Gastrocnemius medialis (tissue), 4 donors: Measurements from ENCODE around the gene CLEC2L. TPM values are rescaled to one million over a fixed set of nuclear protein-coding genes. Genes with fewer than 3 reads are reported as not detected.

Experiments
- ATAC-seq, 2 donors: fragments of 150-250 bp; one replicate each; pipeline ENCODE4 v1.9.1; 2016
- DNase-seq, 2 donors: peaks; one replicate each; pipeline ENCODE4 v3.0.0-alpha.2; 2019
- H3K27ac ChIP-seq, 4 donors: fragments of 200-600 bp; sonication (generic); 1 replicate in 1 of 4; 2 replicates in 3 of 4; pipeline ENCODE4 v1.5.1; 2016 to 2018; ENCODE audit warnings: mild to moderate bottlenecking in 2 of 4, moderate library complexity in 1 of 4
- H3K27me3 ChIP-seq, 3 donors: fragments of 200-600 bp; sonication (generic) in 2 of 3; 1 replicate in 1 of 3; 2 replicates in 2 of 3; pipeline versions ENCODE4 v1.5.1 to v1.6.0; 2016 to 2019; ENCODE audit warnings: mild to moderate bottlenecking in 1 of 3, moderate library complexity in 1 of 3
- H3K36me3 ChIP-seq, 2 donors: fragments of 200-600 bp; sonication (generic) in 1 of 2; one replicate each; pipeline ENCODE4 v1.5.1; 2017 to 2018
- H3K4me1 ChIP-seq, 2 donors: fragments of 200-600 bp; sonication (generic) in 1 of 2; one replicate each; pipeline ENCODE4 v1.5.1; 2016 to 2017; ENCODE audit warnings: mild to moderate bottlenecking in 2 of 2
- H3K4me3 ChIP-seq, 4 donors: fragments of 200-600 bp; sonication (generic) in 3 of 4; 1 replicate in 1 of 4; 2 replicates in 3 of 4; pipeline ENCODE4 v1.5.1; 2016 to 2019; ENCODE audit warnings: mild to moderate bottlenecking in 2 of 4
- H3K9me3 ChIP-seq, 3 donors: fragments of 200-600 bp; sonication (generic) in 2 of 3; 1 replicate in 1 of 3; 2 replicates in 2 of 3; pipeline ENCODE4 v1.5.1; 2016 to 2019
- CTCF ChIP-seq, 5 experiments: fragments of 450-650 bp in 3 of 5; fragments of 200-600 bp in 2 of 5; sonication (generic) in 2 of 5; IDR thresholded peaks in 4 of 5; conservative IDR thresholded peaks in 1 of 5; 1 replicate in 4 of 5; 2 replicates in 1 of 5; pipeline ENCODE4 v1.5.1; 2016 to 2019; ENCODE audit warnings: antibody characterized with exemption in 5 of 5, mild to moderate bottlenecking in 3 of 5, moderate library complexity in 3 of 5
- POLR2A ChIP-seq, 2 donors: fragments of 450-650 bp; IDR thresholded peaks; one replicate each; pipeline ENCODE4 v1.6.1; 2017; ENCODE audit warnings: antibody characterized with exemption in 2 of 2, mild to moderate bottlenecking in 2 of 2, moderate library complexity in 2 of 2
- in situ Hi-C, 4 donors: fragments of 200-750 bp; cut with MboI; loops; one replicate each; pipeline versions ENCODE4 v1.15.0 to v1.8.0; 2017; ENCODE audit warnings: low sequenced_read_pairs in 4 of 4
- intact Hi-C: fragments of 100-400 bp; cut with DNase I; formaldehyde crosslinking; loops from one replicate; pipeline ENCODE4 v1.15.1; 2023; ENCODE audit warnings: low total_unique reads
- total RNA-seq, 4 donors: library from RNA; depleted of rRNA; stranded (reverse); fragments of >200 nt; gene quantifications; one replicate each; pipeline versions ENCODE4 v1.1.0 to v1.2.3, GENCODE V29; 2016

CLEC2L gene
- total RNA-seq, 4 donors from 2014 or later = 0.18 TPM; not detected in 3

- H3K27ac ChIP-seq = no peak overlapping the region
- no peaks in the 10 kb centered on the region for H3K9me3 ChIP-seq
- intact Hi-C loops = no loop called here
- H3K4me1 ChIP-seq = no peaks in the 10 kb centered on the region
- in situ Hi-C loops = loop anchor here in 2 of 4 donors (10.0 kb wide), 2 partner anchors 85 to 115 kb away; no protein-coding TSS in a partner anchor
- ATAC-seq = no peak
- H3K36me3 ChIP-seq = no peaks in the 10 kb centered on the region
- H3K27me3 ChIP-seq = no peaks in the 10 kb centered on the region
- DNase-seq = no peak
- no peak overlapping the region for H3K4me3 ChIP-seq
- TF ChIP-seq CTCF (IDR thresholded peaks at IDR 0.05 in 4 of 5, conservative IDR thresholded peaks at IDR 0.05 in 1 of 5) (no peak), POLR2A (IDR thresholded peaks at IDR 0.05) (no peak)
Observed at GRCh38 chr7:139509535-139509934, 13.9 kb upstream of the CLEC2L start.

GRCh38 chr7:139511315-139511714 is 12.2 kb upstream of the CLEC2L start:
- no peaks in the 10 kb centered on the region for H3K27me3 ChIP-seq
- in situ Hi-C loops = no loop called here
- TF ChIP-seq CTCF (IDR thresholded peaks at IDR 0.05 in 4 of 5, conservative IDR thresholded peaks at IDR 0.05 in 1 of 5) = no peak
- TF ChIP-seq POLR2A (IDR thresholded peaks at IDR 0.05) = no peak
- H3K4me3 ChIP-seq = no peak overlapping the region
- H3K4me1 ChIP-seq = no peaks in the 10 kb centered on the region
- ATAC-seq (no peak), DNase-seq (no peak)
- H3K27ac ChIP-seq = no peak overlapping the region
- H3K36me3 ChIP-seq = no peaks in the 10 kb centered on the region
- H3K9me3 ChIP-seq = no peaks in the 10 kb centered on the region
- intact Hi-C loops = no loop called here

- no peaks in the 10 kb centered on the region for H3K9me3 ChIP-seq
- TF ChIP-seq CTCF (IDR thresholded peaks at IDR 0.05 in 4 of 5, conservative IDR thresholded peaks at IDR 0.05 in 1 of 5) = no peak
- TF ChIP-seq POLR2A (IDR thresholded peaks at IDR 0.05) = no peak
- H3K27me3 ChIP-seq = no peaks in the 10 kb centered on the region
- in situ Hi-C loops (no loop called here), intact Hi-C loops (no loop called here)
- no peak overlapping the region for H3K27ac ChIP-seq
- ATAC-seq = no peak
- H3K36me3 ChIP-seq = no peaks in the 10 kb centered on the region
- DNase-seq = no peak
- H3K4me1 ChIP-seq = no peaks in the 10 kb centered on the region
- H3K4me3 ChIP-seq = no peak overlapping the region
Observed at GRCh38 chr7:139515266-139515665, 8.2 kb upstream of the CLEC2L start.

GRCh38 chr7:139521439-139521838 is 2.0 kb upstream of the CLEC2L start:
- Histone ChIP-seq H3K9me3 (no peaks in the 10 kb centered on the region), H3K27me3 (peaks cover 17 to 23% (median 18%) of the 10 kb centered on the region in 3 donors), H3K4me1 (no peaks in the 10 kb centered on the region), H3K27ac (no peak overlapping the region), H3K36me3 (no peaks in the 10 kb centered on the region), H3K4me3 (no peak overlapping the region)
- TF ChIP-seq CTCF (IDR thresholded peaks at IDR 0.05 in 4 of 5, conservative IDR thresholded peaks at IDR 0.05 in 1 of 5) (no peak), POLR2A (IDR thresholded peaks at IDR 0.05) (no peak)
- in situ Hi-C loops = no loop called here
- DNase-seq (no peak), ATAC-seq (no peak)
- intact Hi-C loops = no loop called here

- Histone ChIP-seq H3K36me3 (no peaks in the 10 kb centered on the region), H3K27ac (no peak overlapping the region), H3K9me3 (no peaks in the 10 kb centered on the region), H3K27me3 (peaks cover 17 to 23% (median 18%) of the 10 kb centered on the region in 3 donors), H3K4me1 (no peaks in the 10 kb centered on the region), H3K4me3 (no peak overlapping the region)
- in situ Hi-C loops (no loop called here), intact Hi-C loops (no loop called here)
- ATAC-seq = no peak
- TF ChIP-seq CTCF (IDR thresholded peaks at IDR 0.05 in 4 of 5, conservative IDR thresholded peaks at IDR 0.05 in 1 of 5) = no peak
- no peak for TF ChIP-seq POLR2A (IDR thresholded peaks at IDR 0.05)
- no peak for DNase-seq
Observed at GRCh38 chr7:139522830-139523198, 671 bp upstream of the CLEC2L start.
